OCI-M1 (cell line): Measurements from ENCODE around the gene RIPPLY1.
"Not testable (repeated sequence)": the region's sequence is repeated elsewhere in the genome, so short reads cannot be mapped to it uniquely, and the experiment has no call there.

Experiments used
- DNase-seq: peaks from one replicate; lab custom pipeline; 2025; lab: John Stamatoyannopoulos, UW

The RIPPLY1 gene

GRCh38 chrX:106906361-106906760 lies 3.2 kb upstream of the RIPPLY1 start:
- DNase-seq = no peak

GRCh38 chrX:106905064-106905708 lies 2.0 kb upstream of the RIPPLY1 start:
- no peak for DNase-seq

- DNase-seq = no peak
Measured at GRCh38 chrX:106903856-106904528, 851 bp upstream of the RIPPLY1 start.

GRCh38 chrX:106902684-106903083 lies 457 bp downstream of the RIPPLY1 start:
- DNase-seq = no peak

GRCh38 chrX:106901781-106902219 lies 1.3 kb downstream of the RIPPLY1 start:
- no peak for DNase-seq

- DNase-seq = no peak
Measured at GRCh38 chrX:106901341-106901740, 1.8 kb downstream of the RIPPLY1 start.

GRCh38 chrX:106899841-106900240 lies 3.3 kb downstream of the RIPPLY1 start:
- DNase-seq = no peak

GRCh38 chrX:106899276-106899675 lies 3.9 kb downstream of the RIPPLY1 start:
- DNase-seq = no peak

GRCh38 chrX:106898462-106898861 lies 4.7 kb downstream of the RIPPLY1 start:
- DNase-seq = peak; percentile 75

- DNase-seq = no peak
Measured at GRCh38 chrX:106897259-106897658, 5.9 kb downstream of the RIPPLY1 start.

GRCh38 chrX:106894978-106895452 lies 8.1 kb downstream of the RIPPLY1 start:
- no peak for DNase-seq

GRCh38 chrX:106894392-106894909 lies 8.7 kb downstream of the RIPPLY1 start:
- DNase-seq = peak; percentile 52

- no peak for DNase-seq
Measured at GRCh38 chrX:106891762-106892460, 11.2 kb downstream of the RIPPLY1 start.

GRCh38 chrX:106889468-106889867 lies 13.7 kb downstream of the RIPPLY1 start:
- DNase-seq = no peak

- DNase-seq = peak; percentile 5
Measured at GRCh38 chrX:106875151-106875550, 28.0 kb downstream of the RIPPLY1 start.

- peak; percentile 57 for DNase-seq
Measured at GRCh38 chrX:106874075-106874474, 29.1 kb downstream of the RIPPLY1 start.

GRCh38 chrX:106872796-106873195 lies 30.3 kb downstream of the RIPPLY1 start:
- not testable (repeated sequence) for DNase-seq

- no peak for DNase-seq
Measured at GRCh38 chrX:106863697-106864096, 39.4 kb downstream of the RIPPLY1 start.

GRCh38 chrX:106862972-106863688 lies 40.0 kb downstream of the RIPPLY1 start:
- peak; percentile 31 for DNase-seq
